Breast epithelium (tissue), 4 donors: ENCODE data around the gene JPH4. TPM values are rescaled to one million over a fixed set of nuclear protein-coding genes. Genes with fewer than 3 reads are reported as not detected.

Experiments
- DNase-seq, 2 donors: peaks; one replicate each; pipeline ENCODE4 v3.0.0-alpha.2; 2019; ENCODE audit warnings: low spot score in 2 of 2
- H3K27ac ChIP-seq, 2 donors: fragments of 200-600 bp; sonication (generic) in 1 of 2; one replicate each; pipeline ENCODE4 v1.5.1; 2016 to 2019; ENCODE audit warnings: mild to moderate bottlenecking in 1 of 2
- H3K27me3 ChIP-seq, 2 donors: fragments of 200-600 bp; sonication (generic) in 1 of 2; one replicate each; pipeline versions ENCODE4 v1.5.1 to v1.6.0; 2017 to 2019; ENCODE audit warnings: control low read depth in 1 of 2, mild to moderate bottlenecking in 1 of 2
- H3K36me3 ChIP-seq: fragments of 200-600 bp; one replicate; pipeline ENCODE4 v1.5.1; 2019
- H3K4me1 ChIP-seq, 2 donors: fragments of 200-600 bp; sonication (generic); one replicate each; pipeline ENCODE4 v1.5.1; 2016 to 2019; ENCODE audit warnings: control low read depth in 1 of 2
- H3K4me3 ChIP-seq, 3 donors: fragments of 200-600 bp; sonication (generic); 1 replicate in 2 of 3; 2 replicates in 1 of 3; pipeline ENCODE4 v1.5.1; 2016 to 2019; ENCODE audit warnings: mild to moderate bottlenecking in 3 of 3, moderate library complexity in 2 of 3
- H3K9me3 ChIP-seq, 2 donors: fragments of 200-600 bp; sonication (generic) in 1 of 2; one replicate each; pipeline ENCODE4 v1.5.1; 2016 to 2019; ENCODE audit warnings: control low read depth in 1 of 2
- CTCF ChIP-seq, 3 donors: fragments of 450-650 bp; IDR thresholded peaks; one replicate each; pipeline ENCODE4 v1.5.1; 2016 to 2017; ENCODE audit warnings: antibody characterized with exemption in 3 of 3, mild to moderate bottlenecking in 3 of 3, moderate library complexity in 3 of 3
- POLR2A ChIP-seq: fragments of 450-650 bp; IDR thresholded peaks from one replicate; pipeline ENCODE4 v1.6.1; 2016; ENCODE audit warnings: antibody characterized with exemption, mild to moderate bottlenecking, moderate library complexity
- POLR2AphosphoS5 ChIP-seq, 3 donors: sonication (generic); formaldehyde crosslinking; IDR thresholded peaks; one replicate each; pipeline ENCODE4 v1.6.1; 2017; ENCODE audit warnings: antibody characterized with exemption in 3 of 3
- intact Hi-C: fragments of 100-400 bp; cut with DNase I; formaldehyde crosslinking; loops from one replicate; pipeline ENCODE4 v1.15.1; 2023; ENCODE audit warnings: low total_unique reads
- total RNA-seq, 3 donors: library from RNA; depleted of rRNA; stranded (reverse); fragments of >200 nt; gene quantifications; one replicate each; pipeline ENCODE4 v1.1.0, GENCODE V29; 2016

JPH4 gene
- total RNA-seq, 3 donors from 2014 or later = 0.66 to 0.96 (median 0.73) TPM

- peak in 1 of 2 donors; percentile 36 for DNase-seq
- TF ChIP-seq POLR2AphosphoS5 (IDR thresholded peaks at IDR 0.05) = no peak
- no peak for TF ChIP-seq CTCF (IDR thresholded peaks at IDR 0.05)
- TF ChIP-seq POLR2A = no peak
- Histone ChIP-seq H3K27me3 (peaks cover 5 to 17% of the 10 kb centered on the region in 2 donors), H3K36me3 (no peaks in the 10 kb centered on the region), H3K27ac (no peak overlapping the region), H3K9me3 (no peaks in the 10 kb centered on the region), H3K4me1 (peaks cover 0 to 13% of the 10 kb centered on the region in 2 donors), H3K4me3 (no peak overlapping the region)
- intact Hi-C loops = no loop called here
Observed at GRCh38 chr14:23571701-23572523, 6.7 kb downstream of the JPH4 start.

GRCh38 chr14:23570806-23571483 is 7.6 kb downstream of the JPH4 start:
- peak in 1 of 2 donors; percentile 47 for DNase-seq
- no peak overlapping the region for H3K4me3 ChIP-seq
- no peaks in the 10 kb centered on the region for H3K9me3 ChIP-seq
- TF ChIP-seq CTCF (IDR thresholded peaks at IDR 0.05) (no peak), POLR2A (no peak), POLR2AphosphoS5 (IDR thresholded peaks at IDR 0.05) (no peak)
- peaks cover 2 to 8% of the 10 kb centered on the region in 2 donors for H3K27me3 ChIP-seq
- no peaks in the 10 kb centered on the region for H3K36me3 ChIP-seq
- intact Hi-C loops = no loop called here
- peaks cover 4 to 13% of the 10 kb centered on the region in 2 donors for H3K4me1 ChIP-seq
- no peak overlapping the region for H3K27ac ChIP-seq

- Histone ChIP-seq H3K9me3 (no peaks in the 10 kb centered on the region), H3K4me1 (peaks cover 4 to 13% of the 10 kb centered on the region in 2 donors), H3K27ac (peak overlapping the region; percentile 88 to 91), H3K27me3 (no peaks in the 10 kb centered on the region), H3K4me3 (peak overlapping the region in 1 of 3 donors; percentile 20), H3K36me3 (no peaks in the 10 kb centered on the region)
- TF ChIP-seq POLR2AphosphoS5 (IDR thresholded peaks at IDR 0.05) = no peak
- no peak for TF ChIP-seq POLR2A
- peak in 2 of 3 donors; percentile 22 to 64 for TF ChIP-seq CTCF (IDR thresholded peaks at IDR 0.05)
- intact Hi-C loops = no loop called here
- peak; percentile 61 to 77 for DNase-seq
Observed at GRCh38 chr14:23569443-23570151, 9.0 kb downstream of the JPH4 start.

GRCh38 chr14:23568600-23569331 is 9.8 kb downstream of the JPH4 start:
- no peaks in the 10 kb centered on the region for H3K27me3 ChIP-seq
- H3K4me1 ChIP-seq = peaks cover 4 to 13% of the 10 kb centered on the region in 2 donors
- peak in 1 of 2 donors; percentile 25 for DNase-seq
- H3K4me3 ChIP-seq = no peak overlapping the region
- H3K27ac ChIP-seq = peak overlapping the region; percentile 72 to 88
- no peak for TF ChIP-seq POLR2A
- no peak for TF ChIP-seq POLR2AphosphoS5 (IDR thresholded peaks at IDR 0.05)
- no peak for TF ChIP-seq CTCF (IDR thresholded peaks at IDR 0.05)
- no peaks in the 10 kb centered on the region for H3K9me3 ChIP-seq
- H3K36me3 ChIP-seq = no peaks in the 10 kb centered on the region
- intact Hi-C loops = no loop called here
